ENCODE data around the gene RASA1.
A peak's percentile ranks its signal among the peaks of the same experiment; 100 is the strongest.

Gene RASA1

DNA sequence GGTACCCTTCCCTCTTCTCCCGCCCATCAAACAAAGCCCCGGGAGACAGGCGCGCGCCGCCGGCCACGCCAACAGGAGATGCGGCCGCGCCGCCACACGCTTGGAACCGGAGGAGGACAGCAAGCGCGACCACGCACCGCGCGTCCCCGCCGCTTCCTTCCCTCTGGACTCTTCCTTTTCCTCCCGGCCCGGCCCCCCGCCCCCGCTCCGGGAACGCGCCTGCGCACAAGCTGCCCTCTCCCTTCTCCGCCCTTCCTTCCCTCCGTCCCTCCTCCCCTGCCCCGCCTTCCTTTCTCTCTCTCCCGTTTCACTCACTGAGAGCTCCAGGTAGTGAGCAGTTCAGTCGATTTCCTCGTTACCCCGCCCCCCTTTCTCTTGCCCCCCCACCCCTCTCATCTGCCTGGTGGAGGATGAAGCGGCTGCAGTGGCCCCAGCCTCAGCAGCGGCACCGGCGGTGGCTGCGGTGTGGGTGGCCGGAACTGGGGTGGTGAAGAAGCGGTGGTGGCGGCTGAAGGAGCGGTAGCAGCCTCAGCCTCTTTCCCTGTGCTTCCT, at the start of gene RASA1:
RASA1 (plus strand) TSS at position 310 of the 552 bp plus-strand sequence. CDS start 569 bp downstream, outside the sequence.
- Mint-ChIP-seq H3K27me3 (peaks cover 11% of the 10 kb centered on the region), H3K4me3 (peak within 1 kb of the TSS; percentile 97), H3K36me3 (peaks cover 9% of the 10 kb centered on the region), H3K9me3 (no peaks in the 10 kb centered on the region), H3K27ac (peak within 1 kb of the TSS; percentile 87), H3K4me1 (peaks cover 32% of the 10 kb centered on the region)
- CTCF ChIA-PET: interaction anchor here (1.5 to 2.0 kb wide), 2 partner anchors 133 to 281 kb away, joined by 3 to 7 read pairs; no protein-coding TSS in a partner anchor
- peak; percentile 89 for DNase-seq

DNA sequence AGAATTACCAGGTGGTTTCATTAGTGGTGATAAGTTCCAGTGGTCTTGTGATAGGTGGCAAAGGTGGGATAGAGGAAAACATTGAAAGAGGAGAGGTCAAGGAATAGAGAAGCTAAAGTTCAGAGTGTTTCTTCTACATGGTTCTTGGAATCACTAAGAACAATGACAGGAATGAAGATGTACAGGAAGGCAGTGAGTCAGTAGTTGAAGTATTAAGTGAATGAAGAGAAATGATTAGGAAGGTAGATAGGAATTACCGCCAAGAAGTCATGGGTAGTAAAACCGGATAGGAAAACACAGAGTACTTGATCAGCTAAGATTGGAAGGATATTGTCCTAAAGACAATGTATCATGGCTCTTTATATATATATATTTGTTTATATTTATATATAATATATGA, 37.9 kb upstream of the RASA1 start:
- H3K9me3 Mint-ChIP-seq: no peaks in the 10 kb centered on the region
- DNase-seq: no peak
- no peak overlapping the region for H3K4me3 Mint-ChIP-seq
- H3K27me3 Mint-ChIP-seq: no peaks in the 10 kb centered on the region
- no peak overlapping the region for H3K27ac Mint-ChIP-seq
- CTCF ChIA-PET: interaction anchor here (0.6 kb wide), 1 partner anchor 24 kb away, joined by 3 read pairs; no protein-coding TSS in a partner anchor
- H3K4me1 Mint-ChIP-seq: no peaks in the 10 kb centered on the region
- no peaks in the 10 kb centered on the region for H3K36me3 Mint-ChIP-seq

DNA sequence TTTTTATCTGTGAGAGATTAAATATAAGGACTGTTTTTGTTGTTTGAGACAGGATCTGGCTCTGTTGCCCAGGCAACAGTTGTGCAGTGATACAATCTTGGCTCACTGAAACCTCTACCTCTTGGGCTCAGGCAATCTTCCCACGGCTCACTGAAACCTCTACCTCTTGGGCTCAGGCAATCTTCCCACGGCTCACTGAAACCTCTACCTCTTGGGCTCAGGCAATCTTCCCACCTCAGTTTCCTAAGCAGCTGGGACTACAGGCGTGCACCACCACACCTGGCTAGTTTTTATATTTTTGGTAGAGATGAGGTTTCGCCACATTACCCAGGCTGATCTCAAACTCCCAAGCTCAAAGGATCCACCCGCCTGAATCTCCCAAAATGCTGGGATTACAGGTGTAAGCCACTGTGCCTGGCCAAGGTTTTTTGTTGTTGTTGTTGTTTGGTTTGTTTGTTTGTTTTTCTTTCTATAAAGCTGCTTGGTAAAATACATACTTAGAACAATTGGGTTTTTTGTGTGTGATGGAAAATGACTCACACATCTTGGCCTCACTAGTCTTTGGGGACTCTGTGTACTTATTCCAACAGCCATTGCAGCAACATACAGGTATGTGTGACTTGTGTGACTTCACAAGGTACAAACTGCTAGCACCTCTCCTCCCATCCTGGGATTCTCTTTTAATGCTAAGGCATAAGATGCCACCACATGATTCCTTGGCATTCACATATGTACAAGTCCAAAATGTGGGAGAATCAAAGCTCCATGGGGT, 36.5 kb upstream of the RASA1 start:
- CTCF ChIA-PET: no interaction called here

DNA sequence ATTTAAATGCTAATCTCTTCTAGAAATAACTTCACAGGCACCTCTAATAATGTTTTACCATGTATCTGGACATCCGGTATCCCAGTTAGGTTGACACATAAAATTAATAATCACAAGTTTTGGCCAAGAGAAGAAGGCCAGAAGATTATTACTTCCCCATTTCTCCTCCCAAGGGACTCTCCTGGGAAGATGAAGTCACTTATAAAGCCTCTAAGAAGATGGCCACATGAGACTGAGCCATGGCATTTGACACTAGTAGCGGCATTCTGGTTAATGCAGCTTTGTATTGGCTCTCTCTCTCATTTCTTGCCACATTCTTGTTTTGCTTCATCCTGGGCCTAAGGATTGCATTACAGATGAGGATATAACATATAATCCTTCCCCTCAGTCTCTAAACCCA, 34.5 kb upstream of the RASA1 start:
- Mint-ChIP-seq H3K9me3 (no peaks in the 10 kb centered on the region), H3K4me1 (no peaks in the 10 kb centered on the region), H3K27ac (no peak overlapping the region), H3K36me3 (no peaks in the 10 kb centered on the region), H3K4me3 (no peak overlapping the region), H3K27me3 (no peaks in the 10 kb centered on the region)
- DNase-seq: no peak
- CTCF ChIA-PET: no interaction called here

More for the DNA sequence above, 36.5 kb upstream of the RASA1 start:
- no peak for DNase-seq
- Mint-ChIP-seq H3K27ac (no peak overlapping the region), H3K36me3 (no peaks in the 10 kb centered on the region), H3K4me3 (no peak overlapping the region), H3K27me3 (no peaks in the 10 kb centered on the region), H3K4me1 (no peaks in the 10 kb centered on the region), H3K9me3 (no peaks in the 10 kb centered on the region)

DNA sequence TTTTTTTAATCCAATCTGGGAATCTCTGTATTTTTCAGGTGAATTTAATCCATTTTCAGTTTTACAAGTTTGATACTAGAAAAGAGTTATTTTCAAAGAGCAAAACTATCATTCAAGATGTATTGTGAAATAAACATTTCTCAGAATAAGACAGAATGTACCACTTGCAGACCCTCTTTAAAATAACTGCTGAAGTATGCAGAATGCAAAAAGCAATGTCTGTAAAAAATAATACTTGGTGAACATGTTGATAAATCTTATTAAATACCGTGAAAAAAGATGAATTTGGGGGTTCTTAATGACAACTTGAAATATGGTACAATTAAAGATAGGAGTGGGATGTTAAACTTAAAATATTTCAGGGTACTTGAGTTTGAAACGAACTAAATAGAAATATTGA, 26.1 kb upstream of the RASA1 start:
- H3K4me3 Mint-ChIP-seq: no peak overlapping the region
- no peak overlapping the region for H3K27ac Mint-ChIP-seq
- H3K36me3 Mint-ChIP-seq: no peaks in the 10 kb centered on the region
- H3K4me1 Mint-ChIP-seq: no peaks in the 10 kb centered on the region
- no peaks in the 10 kb centered on the region for H3K9me3 Mint-ChIP-seq
- CTCF ChIA-PET: no interaction called here
- no peaks in the 10 kb centered on the region for H3K27me3 Mint-ChIP-seq
- DNase-seq: no peak

DNA sequence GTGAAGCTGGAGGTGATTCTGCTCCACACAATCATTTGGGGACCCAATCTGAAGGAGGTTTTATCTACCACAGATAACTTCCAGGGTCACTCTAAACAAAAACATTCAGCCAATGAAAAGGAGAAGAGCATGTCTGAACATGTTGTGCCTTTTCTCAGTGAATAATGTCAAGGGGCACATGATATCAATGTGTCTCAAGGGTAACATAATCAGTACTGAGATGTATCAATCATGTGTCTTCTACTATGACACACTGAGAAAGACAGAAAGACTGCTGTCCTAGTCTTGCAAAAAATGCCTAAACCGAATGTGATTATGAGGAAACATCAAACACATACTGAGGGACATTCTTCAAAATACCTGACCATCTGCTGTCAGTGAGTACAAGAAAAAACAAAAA, 25.4 kb upstream of the RASA1 start:
- Mint-ChIP-seq H3K36me3 (no peaks in the 10 kb centered on the region), H3K27me3 (peaks cover 5% of the 10 kb centered on the region), H3K4me1 (no peaks in the 10 kb centered on the region), H3K4me3 (no peak overlapping the region), H3K9me3 (no peaks in the 10 kb centered on the region), H3K27ac (no peak overlapping the region)
- CTCF ChIA-PET: no interaction called here
- DNase-seq: no peak

DNA sequence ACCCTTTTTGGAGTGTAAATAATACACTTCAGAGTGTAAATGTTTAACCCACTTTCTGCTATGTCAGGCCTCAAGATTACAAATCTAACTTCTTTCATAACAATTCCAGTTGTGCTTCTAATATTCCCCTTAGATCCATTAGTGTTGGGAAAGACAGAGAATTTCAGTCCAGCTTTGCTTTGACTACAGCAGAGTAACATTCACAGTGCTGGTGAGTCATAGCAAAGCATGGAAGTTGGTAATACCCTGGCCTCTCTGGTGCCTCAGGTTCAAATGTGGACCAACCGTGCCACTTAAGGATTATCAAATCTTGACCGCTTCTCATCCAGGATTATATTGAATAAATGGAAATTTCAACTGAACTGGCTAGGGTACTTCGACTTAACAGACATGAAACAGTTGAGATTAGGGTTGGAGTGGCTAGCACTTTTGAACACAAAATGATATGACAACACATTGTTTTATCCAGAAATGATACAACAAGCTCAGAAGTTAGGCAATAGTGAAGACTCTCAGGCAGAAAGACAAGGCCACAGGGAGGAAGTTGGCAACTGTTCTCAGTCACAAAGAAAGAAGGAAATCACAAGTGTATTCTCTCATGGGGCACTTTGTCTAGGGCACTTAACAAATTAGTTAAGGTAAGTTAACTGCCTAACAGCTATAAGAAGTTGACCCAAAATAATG, 24.4 kb upstream of the RASA1 start:
- no peak overlapping the region for H3K27ac Mint-ChIP-seq
- no peaks in the 10 kb centered on the region for H3K4me1 Mint-ChIP-seq
- H3K4me3 Mint-ChIP-seq: no peak overlapping the region
- CTCF ChIA-PET: no interaction called here
- H3K36me3 Mint-ChIP-seq: no peaks in the 10 kb centered on the region
- H3K9me3 Mint-ChIP-seq: no peaks in the 10 kb centered on the region
- DNase-seq: no peak
- peaks cover 6% of the 10 kb centered on the region for H3K27me3 Mint-ChIP-seq

DNA sequence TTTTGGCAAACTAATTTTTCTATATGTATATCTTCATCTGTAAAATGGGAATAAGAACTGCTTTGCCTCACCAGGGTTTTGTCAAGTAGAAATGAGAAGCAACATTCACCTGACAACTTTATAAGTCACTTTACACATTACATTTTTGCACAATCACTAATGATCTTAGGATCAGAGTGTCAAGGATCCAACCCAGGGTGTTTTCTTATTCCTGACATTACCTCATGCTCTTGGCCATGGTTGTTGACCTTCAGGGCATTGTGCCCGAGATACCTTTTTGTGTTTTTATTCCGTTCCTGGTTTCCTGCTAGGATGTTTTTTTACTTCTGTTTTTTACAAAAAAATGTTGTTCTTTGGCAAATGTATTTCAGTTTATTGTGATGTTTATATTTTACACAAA, 22.2 kb upstream of the RASA1 start:
- CTCF ChIA-PET: no interaction called here
- Mint-ChIP-seq H3K27ac (no peak overlapping the region), H3K9me3 (no peaks in the 10 kb centered on the region), H3K36me3 (no peaks in the 10 kb centered on the region), H3K27me3 (peaks cover 6% of the 10 kb centered on the region), H3K4me3 (no peak overlapping the region), H3K4me1 (no peaks in the 10 kb centered on the region)
- no peak for DNase-seq

DNA sequence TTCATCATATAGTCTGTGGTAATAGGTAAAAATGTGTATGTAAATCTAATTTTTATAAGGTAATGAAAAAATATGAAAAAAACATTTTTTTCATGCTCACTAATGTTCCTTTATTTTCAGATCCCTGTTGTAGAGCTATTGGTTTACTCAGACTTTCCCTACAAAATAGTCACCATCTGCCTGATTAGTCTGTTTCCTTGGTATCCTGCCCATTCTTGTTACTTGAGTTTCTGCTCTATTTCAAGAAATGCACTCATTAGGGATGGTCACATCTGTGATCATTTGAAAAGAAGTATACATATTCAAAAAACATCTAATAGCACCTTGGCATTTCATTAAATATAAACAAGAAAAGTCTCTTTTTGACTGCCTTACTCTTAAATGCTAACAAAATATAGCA, 21.6 kb upstream of the RASA1 start:
- H3K9me3 Mint-ChIP-seq: no peaks in the 10 kb centered on the region
- H3K27ac Mint-ChIP-seq: no peak overlapping the region
- CTCF ChIA-PET: no interaction called here

DNA sequence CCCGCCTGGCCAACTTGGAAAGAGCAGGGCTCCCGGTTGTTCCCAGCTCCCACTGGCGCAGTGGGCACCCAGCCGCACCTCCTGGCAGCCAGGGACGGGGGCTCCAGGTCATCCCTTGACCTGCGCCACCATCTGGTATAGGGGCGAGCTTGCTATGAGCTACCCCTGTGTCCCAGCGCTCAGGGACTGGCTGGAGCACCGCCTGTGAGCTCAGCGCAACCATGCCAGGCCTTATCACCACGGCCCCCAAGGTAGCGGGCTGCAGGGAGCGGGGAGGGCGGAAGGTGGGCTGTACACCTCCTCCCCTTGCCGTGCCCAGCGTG, 15.4 kb upstream of the RASA1 start:
- no peaks in the 10 kb centered on the region for H3K4me1 Mint-ChIP-seq
- H3K27me3 Mint-ChIP-seq: peaks cover 8% of the 10 kb centered on the region
- no peaks in the 10 kb centered on the region for H3K9me3 Mint-ChIP-seq
- no peaks in the 10 kb centered on the region for H3K36me3 Mint-ChIP-seq
- H3K27ac Mint-ChIP-seq: no peak overlapping the region
- H3K4me3 Mint-ChIP-seq: no peak overlapping the region
- CTCF ChIA-PET: no interaction called here
- DNase-seq: no peak

More for the DNA sequence above, 21.6 kb upstream of the RASA1 start:
- Mint-ChIP-seq H3K36me3 (no peaks in the 10 kb centered on the region), H3K4me1 (no peaks in the 10 kb centered on the region), H3K27me3 (peaks cover 6% of the 10 kb centered on the region), H3K4me3 (no peak overlapping the region)
- DNase-seq: no peak

DNA sequence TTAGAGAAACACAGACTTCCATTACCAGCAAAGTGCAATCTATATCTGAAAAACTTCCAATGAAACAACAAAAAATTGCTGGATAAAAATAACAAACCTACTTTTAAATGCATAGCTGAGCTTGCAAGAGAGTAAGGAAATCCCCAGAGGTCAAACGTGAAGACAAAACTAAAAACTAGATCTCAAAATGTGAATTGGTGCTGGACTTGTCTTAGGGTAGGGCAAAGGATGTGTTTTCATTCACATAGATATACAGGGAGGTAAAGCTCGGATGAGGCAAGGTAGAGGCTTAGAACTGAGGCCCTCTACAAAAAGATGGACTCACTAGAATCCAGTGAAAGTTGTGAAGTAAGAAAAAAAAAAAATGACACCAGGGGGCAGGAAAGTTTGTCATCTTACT, 13.6 kb upstream of the RASA1 start:
- CTCF ChIA-PET: no interaction called here
- H3K36me3 Mint-ChIP-seq: no peaks in the 10 kb centered on the region
- no peak overlapping the region for H3K4me3 Mint-ChIP-seq
- no peak for DNase-seq
- no peaks in the 10 kb centered on the region for H3K9me3 Mint-ChIP-seq
- no peaks in the 10 kb centered on the region for H3K4me1 Mint-ChIP-seq
- H3K27ac Mint-ChIP-seq: no peak overlapping the region
- H3K27me3 Mint-ChIP-seq: peaks cover 7% of the 10 kb centered on the region

DNA sequence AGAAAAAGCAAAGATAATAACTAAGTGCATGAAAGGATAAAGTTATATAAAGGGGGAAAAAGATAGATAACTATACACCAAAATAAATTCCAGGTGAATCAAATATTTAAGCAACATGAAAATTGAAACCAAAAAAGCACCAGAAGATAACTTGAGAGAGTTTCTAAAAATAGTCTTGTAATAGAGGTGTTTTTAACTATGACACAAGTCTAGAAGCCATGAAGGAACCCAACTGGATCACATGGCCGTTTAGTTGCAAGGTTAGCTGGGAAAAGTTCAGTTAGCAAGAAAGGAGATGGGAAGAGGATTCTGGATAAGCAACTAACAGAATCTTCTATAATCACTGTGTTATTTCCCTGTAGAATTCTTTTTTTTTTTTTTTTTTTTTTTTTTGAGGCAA, 9.2 kb upstream of the RASA1 start:
- CTCF ChIA-PET: no interaction called here

DNA sequence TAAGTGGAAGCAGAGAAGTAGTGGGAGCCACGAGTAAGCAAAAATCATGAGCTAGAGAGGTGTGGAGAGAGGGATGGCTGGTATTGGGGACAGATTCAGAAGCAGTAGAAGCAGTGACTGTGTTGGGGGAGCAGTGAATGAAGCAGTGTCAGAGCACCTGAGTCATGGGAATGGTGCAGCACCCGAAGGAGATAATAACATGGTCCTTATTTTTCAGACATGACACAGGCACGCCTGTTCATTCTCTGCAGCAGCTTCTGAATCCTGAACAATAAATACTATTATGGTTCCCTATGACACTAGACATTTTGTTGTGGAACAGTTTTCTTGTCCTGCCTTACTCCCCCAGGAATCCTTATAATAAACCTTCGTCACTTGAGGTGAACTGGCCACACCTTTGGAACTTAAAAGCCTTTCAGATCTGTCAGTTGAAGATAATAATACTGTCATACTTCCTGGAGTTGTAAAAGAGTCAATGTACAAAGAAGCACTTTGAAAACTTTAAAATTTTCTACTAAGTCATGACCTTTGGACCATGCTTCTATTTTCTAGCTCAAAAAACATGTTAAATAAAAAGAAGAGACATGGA, 7.0 kb upstream of the RASA1 start:
- Mint-ChIP-seq H3K4me3 (no peak overlapping the region), H3K27me3 (peaks cover 8% of the 10 kb centered on the region), H3K36me3 (peaks cover 1% of the 10 kb centered on the region), H3K27ac (no peak overlapping the region), H3K4me1 (peaks cover 6% of the 10 kb centered on the region), H3K9me3 (no peaks in the 10 kb centered on the region)
- CTCF ChIA-PET: interaction anchor here (0.9 kb wide), 1 partner anchor 140 kb away, joined by 3 read pairs; no protein-coding TSS in a partner anchor
- no peak for DNase-seq

More for the DNA sequence above, 9.2 kb upstream of the RASA1 start:
- Mint-ChIP-seq H3K36me3 (peaks cover 1% of the 10 kb centered on the region), H3K27me3 (peaks cover 7% of the 10 kb centered on the region), H3K4me3 (no peak overlapping the region), H3K27ac (no peak overlapping the region), H3K9me3 (no peaks in the 10 kb centered on the region), H3K4me1 (peaks cover 6% of the 10 kb centered on the region)
- no peak for DNase-seq

DNA sequence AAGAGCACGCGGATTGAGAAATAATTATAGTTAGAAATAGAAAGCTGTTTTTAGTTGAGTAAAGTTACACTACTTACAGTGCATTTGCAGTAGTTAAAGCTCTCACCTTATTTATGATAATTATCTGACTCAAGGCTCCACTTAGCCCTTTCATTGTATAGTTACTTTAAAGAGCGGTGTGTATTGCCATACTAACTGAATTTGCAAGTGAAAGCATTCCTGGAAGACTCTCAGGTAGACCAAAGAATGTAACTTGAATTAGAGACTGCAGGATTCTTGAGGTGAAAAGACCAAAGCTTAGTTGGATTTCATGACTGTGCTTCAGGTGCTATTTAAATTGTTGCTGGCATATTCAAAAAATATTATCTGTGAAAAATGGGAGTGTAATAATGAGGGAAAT, 4.2 kb upstream of the RASA1 start:
- H3K27ac Mint-ChIP-seq: no peak overlapping the region
- H3K27me3 Mint-ChIP-seq: peaks cover 11% of the 10 kb centered on the region
- peaks cover 3% of the 10 kb centered on the region for H3K36me3 Mint-ChIP-seq
- CTCF ChIA-PET: interaction anchor here (1.3 kb wide), 1 partner anchor 29 kb away, joined by 3 read pairs; no protein-coding TSS in a partner anchor
- DNase-seq: no peak
- H3K4me1 Mint-ChIP-seq: peaks cover 16% of the 10 kb centered on the region
- no peak overlapping the region for H3K4me3 Mint-ChIP-seq
- no peaks in the 10 kb centered on the region for H3K9me3 Mint-ChIP-seq
